HS-27A (cell line): ENCODE data around the gene OGDHL.
"Not testable (repeated sequence)": the region's sequence is repeated elsewhere in the genome, so short reads cannot be mapped to it uniquely, and the experiment has no call there.

ENCODE experiments used
- DNase-seq: peaks from one replicate; pipeline ENCODE4 v3.0.0-alpha.2; 2012; ENCODE audit warnings: low read depth, missing footprints

OGDHL gene

DNA sequence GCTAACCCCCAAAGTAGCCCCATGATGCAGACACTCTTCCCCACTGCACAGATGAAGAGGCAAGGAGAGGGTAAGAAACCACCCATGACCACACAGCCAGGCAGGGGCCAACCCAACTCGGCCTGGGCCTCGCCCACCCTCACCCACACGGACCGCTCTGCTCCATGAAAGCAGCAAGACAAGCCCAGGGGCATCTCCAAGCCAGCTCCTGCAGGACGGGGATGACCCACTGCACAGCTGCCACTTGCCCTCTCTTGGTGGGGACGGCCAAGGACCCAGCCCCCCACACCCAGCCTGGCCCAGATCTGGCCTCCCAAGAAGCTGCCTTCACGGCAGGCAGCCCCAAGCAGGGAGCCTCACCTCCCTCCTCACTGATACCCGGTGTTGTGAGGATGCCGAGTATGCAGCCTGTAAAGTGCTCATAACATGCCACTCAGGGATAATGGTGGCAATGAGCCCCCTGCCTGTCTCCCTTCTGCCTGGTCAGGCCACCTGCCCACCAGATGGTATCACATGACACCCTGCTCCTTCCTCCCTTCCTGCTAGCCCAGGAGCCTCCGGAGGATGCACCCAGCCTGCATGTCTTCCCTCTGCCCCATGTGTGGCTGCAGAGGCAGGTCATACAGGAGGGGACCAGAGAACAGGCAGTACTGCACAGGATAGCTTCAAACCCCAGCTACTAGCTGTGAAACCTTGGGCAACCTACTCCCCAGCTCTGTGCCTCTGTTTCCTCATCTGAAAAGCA lies 23.3 kb downstream of the OGDHL start:
- no peak for DNase-seq

DNA sequence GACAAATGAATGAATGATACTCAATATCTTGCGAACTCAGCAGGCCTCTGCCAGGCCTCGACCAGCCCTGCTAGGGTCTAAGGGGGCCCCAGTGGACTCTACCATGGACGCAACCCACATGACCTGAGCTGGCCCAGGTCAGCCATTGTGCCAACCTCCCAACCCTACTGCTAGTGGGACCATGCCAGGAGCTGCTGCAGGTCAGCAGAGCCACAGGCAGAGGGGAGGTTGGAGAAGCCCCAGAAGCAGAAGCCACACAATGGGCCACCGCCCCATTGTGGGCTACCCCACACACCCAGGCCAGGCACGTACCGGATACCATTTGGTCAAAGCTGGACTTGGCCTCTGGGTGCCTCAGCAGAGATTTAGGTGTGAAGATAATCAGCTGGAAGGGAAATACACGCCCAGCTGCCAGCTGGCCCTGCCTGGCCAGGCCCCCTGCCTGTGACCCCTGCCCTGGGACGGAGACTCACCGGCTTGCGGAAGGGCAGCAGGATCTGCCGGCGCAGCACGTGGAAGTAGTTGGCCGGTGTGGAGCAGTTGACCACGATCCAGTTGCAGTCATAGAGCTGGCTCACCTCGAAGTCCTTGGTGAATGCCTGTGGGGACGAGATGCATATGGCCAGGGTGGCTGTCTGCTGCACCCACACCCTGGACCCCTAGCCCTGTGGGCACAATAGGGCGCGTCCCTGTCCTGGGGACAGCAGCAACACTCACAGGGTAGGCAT lies 24.5 kb downstream of the OGDHL start:
- no peak for DNase-seq

DNA sequence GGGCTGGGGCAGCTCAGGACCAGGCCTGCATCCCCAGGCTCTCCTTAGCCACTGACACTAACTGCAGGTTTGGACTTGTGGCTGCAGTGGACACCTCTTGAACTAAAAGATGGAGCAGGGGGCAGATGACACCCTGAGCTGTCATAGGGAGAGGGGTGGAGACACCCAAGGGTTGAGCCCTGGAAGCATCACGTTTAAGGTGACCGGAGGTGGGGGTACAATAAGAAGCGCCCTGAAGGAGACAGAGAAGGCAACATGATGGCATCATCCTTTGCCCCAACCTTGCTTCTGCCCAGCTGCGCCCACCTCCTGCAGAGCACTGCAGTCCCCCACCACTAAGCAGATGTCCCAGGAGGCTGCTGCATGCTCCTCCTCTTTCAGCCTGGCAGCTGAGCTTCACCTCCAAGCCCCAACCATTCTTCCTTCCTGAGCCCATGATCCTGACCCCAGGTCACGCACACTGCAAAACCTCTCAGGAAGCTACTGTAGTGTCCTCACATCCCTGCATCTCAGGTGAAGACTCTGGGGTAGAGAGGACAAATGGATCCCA lies 25.5 kb downstream of the OGDHL start:
- no peak for DNase-seq

DNA sequence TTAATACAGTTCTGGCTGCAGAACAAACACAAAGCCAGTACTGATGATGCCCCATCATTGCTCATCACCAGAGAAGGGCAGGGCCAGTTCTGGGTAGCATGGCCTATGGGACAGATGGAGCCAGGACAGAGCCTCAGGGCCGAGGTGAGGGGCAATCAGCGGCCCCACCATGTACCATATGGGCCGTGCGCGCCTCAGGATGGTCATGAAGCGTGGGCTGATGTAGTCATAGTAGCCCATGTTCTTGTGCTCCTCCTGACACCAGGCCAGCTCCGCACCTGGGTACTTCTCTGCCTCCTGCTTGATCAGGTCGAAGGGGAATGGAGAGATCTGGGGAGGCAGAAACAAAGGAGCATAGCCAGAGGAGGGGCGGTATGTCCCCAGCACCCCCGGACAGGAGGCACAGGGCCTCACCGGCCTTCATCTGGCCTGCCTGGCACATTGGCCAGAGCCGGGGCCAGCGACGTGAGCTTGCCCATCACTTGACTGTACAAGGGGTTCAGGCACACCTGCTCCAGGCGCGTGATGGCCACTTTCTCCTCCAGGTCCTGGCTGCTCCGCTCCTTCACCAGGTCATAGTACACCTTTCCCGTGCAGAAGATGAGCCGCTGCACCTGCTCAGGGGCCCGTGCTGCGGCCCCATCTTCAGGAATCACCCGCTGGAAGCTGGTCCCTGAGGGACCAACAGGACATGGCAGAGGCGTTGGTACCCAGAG lies 26.1 kb downstream of the OGDHL start:
- no peak for DNase-seq

DNA sequence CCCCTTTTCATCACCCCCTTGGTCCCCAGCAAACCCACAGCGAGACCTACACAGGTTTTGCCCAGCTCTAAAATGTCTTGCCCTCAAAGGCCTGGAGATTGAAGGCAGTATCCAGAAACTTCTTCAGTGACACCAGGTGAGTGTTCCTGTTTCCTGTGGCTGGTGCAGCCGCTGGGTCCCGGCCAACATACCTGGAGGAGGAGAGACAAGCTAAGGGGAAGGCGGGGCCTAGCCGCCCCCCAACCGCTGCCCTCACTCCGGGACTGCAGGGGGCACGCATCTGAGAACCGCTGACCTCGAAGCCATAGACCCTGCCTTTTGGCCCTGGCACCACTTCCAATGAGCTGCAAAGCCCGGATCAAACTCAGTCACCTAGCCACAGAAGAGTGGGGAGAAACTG lies 27.0 kb downstream of the OGDHL start:
- DNase-seq, result no peak

DNA sequence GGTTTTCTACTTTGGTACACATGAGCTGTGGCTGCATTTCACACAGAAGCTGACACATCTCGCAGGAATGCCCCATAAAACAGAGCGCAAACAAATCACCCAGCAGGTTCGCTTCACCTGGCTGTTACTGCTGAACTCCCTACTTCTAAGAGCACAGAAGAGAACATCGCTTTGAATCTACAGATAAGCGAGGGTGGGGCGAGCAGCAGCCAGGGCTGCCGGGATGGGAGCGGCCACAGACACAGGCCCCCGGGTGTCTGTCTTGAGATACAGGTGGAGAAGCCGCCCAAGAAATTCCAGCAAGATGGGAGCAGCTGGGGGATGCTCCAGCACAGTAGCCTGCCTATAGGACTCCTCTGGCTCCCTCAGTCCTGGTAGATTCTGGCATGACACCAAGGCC lies 27.4 kb downstream of the OGDHL start:
- DNase-seq, result no peak

DNA sequence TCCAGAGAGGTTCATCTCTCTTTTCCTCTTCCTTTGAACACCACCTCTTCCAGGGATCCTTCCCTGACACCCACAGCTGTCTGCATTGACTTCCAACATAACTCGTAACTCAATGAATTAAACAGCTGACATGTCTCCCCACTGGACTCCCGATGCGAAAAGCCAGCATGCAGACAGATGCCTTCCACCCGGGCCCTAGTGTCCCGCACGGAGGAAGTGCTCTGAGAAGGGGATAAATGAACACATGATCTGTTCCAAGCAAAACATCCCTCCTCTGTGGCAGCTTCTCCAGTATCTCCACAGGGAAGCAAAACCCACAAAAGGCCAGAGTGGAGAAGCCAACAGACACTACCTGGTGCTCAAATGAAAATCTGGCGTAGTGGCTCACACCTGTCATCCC lies 28.3 kb downstream of the OGDHL start:
- no peak for DNase-seq

DNA sequence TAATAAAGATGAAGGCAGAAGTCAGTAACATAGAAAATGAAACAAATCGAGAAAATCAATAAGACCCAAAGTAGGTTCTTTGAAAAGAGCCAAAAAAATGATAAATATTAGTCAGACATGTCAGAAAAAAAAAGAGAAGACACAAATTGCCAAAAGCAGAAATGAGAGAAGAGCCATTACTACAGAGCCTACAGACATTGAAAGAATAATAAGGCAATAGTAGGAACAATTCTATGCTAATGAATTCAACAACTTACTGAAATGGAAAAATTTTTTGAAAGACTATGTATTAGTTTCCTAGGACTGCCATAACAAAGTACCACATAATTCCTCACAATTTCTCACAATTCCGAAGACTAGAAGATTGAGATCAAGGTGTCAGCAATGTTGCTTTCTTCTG lies 35.5 kb downstream of the OGDHL start:
- DNase-seq, result no peak

DNA sequence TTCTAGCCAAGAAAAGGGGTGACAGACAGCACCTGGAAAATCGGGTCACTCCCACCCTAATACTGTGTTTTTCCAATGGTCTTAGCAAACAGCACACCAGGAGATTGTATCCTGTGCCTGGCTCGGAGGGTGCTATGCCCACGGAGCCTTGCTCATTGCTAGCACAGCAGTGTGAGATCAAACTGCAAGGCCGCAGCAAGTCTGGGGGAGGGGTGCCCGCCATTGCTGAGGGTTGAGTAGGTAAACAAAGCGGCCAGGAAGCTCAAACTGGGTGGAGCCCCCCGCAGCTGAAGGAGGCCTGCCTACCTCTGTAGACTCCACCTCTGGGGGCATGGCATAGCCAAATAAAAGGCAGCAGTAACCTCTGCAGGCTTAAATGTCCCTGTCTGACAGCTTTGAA lies 47.0 kb downstream of the OGDHL start:
- not testable (repeated sequence) for DNase-seq

DNA sequence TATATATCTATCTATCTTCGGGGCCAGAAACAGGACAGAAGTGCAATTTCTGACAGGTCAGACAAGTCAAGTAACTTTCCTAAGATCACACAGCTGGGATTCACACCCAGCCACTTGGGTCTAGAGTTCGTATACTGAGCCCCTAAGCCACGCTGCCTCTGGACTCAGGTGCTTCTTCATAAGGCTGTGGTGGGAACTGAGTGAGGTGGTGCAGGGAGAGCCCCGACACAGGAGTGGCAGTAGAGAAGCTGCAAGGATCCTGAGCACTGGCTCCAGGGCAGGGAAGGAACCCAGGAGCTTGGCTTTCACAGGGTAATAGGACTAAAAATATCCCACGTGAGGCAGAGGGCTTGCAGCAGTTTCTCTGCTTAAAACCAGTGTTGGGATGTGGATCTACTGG lies 48.9 kb downstream of the OGDHL start:
- DNase-seq, result no peak

DNA sequence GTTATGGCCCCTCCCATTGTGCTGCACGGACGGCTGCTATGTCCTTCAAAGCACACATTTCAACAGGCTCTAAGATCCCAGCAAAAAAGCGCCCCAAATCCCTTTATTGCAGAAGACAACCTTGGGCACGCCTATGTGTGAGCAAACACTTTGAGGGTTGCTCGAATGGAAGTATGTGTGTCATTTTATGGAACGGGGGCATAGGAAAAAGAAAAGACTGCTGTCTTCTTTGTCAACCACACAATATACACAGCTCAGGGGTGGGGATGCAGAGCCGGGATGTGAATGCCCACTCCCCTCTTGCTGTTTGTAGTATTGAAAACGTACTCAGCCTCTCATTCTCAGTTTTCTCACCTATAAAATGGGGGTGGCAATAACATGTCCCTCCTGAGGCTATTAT lies 50.6 kb downstream of the OGDHL start:
- DNase-seq, result no peak

DNA sequence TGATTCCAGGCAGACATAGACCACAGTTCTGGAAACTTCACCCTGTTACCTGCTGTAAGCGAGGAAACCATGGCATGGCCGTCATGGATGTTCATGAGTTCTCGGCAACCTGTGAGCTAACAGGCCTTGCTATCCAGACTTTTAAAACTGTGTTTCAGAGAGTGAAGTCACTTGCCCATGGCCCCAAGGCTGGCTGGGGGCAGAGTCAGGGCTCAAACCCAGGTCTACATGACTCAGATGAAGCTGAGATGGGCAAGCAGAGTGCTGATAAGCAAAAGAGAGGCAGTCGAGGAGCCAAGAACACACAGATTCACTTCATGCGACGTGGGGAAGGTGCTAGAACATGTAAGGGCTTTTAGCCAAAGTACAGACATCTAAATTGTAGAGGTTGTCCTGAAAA lies 51.2 kb downstream of the OGDHL start:
- no peak for DNase-seq

DNA sequence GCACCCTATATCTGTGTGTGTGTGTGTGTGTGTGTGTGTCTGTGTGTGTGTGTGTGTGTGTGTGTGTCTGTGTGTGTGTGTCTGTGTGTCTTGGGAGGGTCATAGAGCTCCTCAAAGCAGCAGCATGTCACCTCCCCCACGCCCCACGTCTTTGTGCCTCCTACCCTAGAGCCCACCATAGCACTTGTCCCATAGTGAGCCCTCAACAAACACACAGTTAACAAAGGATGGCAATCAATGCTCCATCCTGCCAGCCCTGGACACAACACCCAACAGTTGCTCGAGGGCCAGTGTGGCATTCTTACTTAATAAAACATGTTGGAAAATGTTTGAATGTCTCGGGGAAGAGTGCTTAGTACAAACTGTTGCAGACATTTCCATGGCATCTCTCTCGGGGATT lies 52.2 kb downstream of the OGDHL start:
- DNase-seq, result no peak

DNA sequence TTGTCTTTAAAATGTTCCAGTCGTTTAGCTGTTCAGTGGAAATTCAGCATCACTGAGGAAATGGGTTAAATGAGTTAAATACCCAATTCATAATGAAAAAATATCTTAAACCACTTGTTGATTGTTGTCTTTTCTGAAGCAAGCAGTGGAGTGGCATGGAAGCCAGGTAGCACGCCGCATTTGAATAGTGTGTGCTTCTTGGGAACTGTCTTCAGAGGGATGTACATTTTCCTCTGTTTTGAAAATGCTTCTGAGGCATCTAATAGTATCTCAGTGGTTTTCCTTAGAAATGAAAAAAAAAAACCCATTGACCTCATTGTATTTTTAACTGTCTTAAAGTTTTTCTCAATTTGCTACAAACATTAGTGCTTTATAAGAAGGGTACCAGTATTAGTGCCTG lies 54.5 kb downstream of the OGDHL start:
- no peak for DNase-seq

DNA sequence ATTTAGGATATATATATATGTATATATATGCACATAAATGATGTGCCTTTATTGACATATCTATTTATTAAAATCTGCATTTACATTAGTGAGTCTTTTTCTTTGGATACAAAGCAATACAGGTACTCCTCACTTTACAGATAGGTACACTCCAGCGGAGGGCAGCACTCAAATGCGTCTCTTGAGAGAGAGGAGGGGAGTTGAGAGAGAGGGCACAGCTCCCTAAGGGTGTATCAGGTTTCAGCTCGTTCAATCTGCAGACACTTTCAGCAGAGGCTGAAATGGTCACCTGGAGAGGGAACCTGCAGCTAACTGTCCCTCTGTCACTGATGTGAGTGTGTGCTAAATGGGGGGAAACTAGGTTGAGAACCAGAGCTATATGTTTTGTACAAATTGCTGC lies 61.1 kb downstream of the OGDHL start:
- no peak for DNase-seq

DNA sequence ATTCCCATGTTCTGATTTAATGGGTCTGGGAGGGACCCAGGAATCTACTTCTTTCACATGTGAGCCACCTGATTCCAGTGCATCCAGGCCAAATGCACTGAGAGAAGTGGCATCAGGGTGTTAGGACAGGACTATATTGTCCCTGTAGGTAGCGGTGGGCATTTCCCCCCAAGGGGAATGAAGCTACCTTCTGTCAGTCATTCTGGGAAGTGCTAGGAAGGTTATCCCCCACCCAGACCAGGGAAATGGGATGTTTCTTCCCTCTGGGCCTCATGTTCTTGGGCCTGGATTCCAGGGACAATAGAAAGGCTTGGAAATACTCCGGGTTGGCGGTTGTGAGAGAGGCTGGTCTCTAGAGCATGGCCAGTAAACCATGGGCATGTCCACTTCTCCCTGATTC lies 61.9 kb downstream of the OGDHL start:
- no peak for DNase-seq

DNA sequence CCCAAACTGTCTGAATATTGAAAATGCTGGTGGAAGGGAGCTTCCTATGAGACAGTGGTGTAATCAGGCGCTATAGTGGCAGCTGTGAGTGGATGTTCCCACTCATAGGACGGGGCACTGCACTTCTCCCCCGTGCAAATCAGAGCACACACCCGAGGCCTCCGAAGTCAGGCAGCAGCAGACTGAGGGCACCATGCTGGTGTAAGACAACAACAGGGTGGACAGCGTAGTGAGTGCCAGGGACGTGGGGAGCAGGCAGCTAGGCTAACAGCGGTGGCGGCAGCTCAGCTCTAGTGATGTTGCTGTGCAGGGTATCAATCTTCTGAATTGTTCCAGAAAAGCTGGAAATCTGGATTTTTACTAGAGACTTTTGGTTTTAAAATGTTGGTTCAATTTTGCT lies 63.4 kb downstream of the OGDHL start:
- no peak for DNase-seq

DNA sequence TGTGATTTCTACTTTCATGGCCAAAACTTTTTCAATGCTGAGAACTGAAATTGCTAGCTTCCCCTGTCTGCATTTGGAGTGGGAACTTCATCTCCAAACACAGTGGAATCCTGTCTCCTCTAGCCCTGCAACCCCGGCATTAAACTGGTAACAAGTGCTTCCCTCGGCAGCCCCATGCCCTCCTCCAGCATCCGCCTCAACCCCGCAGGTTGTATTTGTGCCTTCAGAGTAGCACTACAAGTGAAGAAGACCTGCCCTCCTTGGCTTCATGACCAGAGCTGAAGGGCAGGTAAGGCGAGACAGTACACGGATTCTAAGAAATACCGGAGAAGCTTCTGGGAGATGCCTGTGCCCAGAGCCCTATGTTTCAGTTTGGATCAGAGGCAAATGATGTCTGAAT lies 65.8 kb downstream of the OGDHL start:
- DNase-seq, result no peak

DNA sequence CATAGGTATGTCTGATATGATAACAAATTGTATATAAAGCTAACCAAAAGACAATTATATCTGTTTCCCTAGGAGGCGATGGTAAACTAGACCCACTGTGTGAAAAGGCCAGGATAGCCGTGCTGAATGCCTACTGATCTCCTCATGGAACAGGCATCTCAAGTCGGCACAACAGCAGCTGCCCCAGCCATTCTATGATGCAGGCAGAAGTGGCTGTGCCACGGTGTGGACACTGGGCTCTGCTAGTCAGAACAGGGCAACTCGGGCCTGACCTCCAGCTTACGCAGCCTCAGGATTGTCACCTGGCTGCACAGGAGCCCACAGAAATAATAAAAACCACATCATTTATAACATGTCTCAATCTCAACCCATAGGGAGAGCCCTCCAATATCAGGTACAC lies 67.7 kb downstream of the OGDHL start:
- no peak for DNase-seq

DNA sequence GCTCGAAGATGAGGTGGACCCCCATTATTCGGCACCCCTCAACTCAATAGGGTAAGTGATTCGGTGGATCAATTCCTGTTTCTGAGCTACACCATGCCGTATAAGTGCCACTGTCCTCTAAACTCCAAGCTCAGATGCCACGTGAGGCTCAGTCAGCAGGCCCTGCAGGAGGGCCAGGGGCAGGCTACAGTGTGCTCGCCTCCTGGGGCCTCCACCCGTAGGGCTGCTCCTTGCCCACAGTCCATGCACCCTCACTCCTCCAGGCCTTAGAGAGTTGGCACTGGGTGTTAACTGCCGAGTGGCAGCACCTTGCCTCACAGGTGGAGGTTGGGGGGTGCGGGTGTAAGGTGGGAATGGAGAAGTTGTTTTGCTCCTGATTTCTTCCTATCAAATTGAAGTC lies 70.5 kb downstream of the OGDHL start:
- DNase-seq, result no peak

DNA sequence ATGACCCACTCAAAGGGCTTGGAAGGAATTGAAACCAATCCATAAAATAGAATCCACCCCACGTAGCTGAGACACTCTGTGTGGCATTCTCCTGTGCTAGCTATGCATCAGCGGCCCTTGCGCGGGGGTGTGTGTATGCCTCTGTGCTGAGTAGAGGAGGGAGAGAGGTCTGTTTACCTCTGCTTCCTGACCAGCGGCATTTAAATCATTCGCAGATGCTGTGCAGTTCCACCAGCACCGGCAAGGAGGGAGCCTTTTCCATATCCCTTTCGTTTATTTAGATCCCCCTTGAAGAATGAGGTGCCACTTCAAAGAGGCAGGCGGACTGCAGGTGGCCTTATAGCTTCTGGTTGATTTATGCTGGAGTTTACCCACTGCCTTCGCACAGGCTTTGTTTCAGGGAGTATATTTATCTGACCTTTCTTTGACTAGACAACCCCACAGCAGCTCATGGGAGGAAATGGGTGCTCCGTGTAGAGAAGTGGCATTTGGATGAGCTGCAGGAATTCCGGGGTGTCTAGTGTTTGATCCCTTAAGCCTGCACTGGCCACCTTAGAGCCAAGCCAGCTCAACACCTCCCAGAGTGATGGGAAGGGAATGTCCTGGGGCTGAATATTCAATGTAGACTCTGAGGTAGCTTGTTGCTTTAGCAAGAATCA lies 71.3 kb downstream of the OGDHL start:
- DNase-seq, result no peak

DNA sequence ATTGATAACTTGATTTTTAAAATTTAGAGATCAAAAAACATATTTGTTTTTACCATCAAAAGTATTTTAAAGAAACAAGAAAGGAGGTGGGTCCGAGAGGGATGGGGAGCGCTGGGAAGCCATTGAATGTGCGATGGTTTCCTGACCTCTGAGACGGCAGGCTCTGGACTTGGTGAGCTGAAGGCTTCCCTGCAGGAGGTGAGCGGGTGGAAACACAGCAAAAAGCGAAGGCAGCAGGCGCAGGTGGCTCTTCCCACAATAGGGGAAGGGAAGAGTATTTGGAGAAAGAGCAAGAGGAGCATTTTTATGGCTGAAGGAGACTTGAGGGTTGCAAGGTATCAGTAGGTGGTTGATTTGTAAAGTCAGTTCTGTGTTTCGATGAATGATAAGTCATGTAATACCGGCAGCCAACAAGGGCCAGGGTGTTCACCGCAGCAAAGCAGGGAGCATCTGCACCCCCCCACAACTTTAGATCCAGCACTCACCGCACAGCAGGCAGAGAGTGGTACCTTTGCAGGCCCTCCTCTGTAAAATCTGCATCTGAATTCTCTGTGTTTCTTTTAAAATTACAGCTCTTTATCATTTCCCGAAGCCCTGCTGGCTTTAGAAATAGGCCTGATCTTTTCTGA lies 72.1 kb downstream of the OGDHL start:
- DNase-seq, result no peak
